ENCODE measurements around the gene RERE. TPM values are rescaled to one million over a fixed set of nuclear protein-coding genes. Genes with fewer than 3 reads are reported as not detected.

The RERE gene
- total and polyA plus RNA-seq, 7 donors, result 19.2 to 148 (median 90.6) TPM

- WGBS, 2 donors, result 72 to 87% methylated on average over 16 of the region's 16 CpGs
- H3K9me3 ChIP-seq, result no peaks in the 10 kb centered on the region
- H3K27ac ChIP-seq, result no peak overlapping the region
- intact Hi-C loops (cut with DNase I), result no loop called here
- TF ChIP-seq EP300 (IDR thresholded peaks at IDR 0.05) (no peak), POLR2AphosphoS5 (IDR thresholded peaks at IDR 0.05) (no peak), CTCF (IDR thresholded peaks at IDR 0.05) (no peak), POLR2A (IDR thresholded peaks at IDR 0.05) (no peak)
- peaks cover 0 to 33% (median 0%) of the 10 kb centered on the region in 4 donors for H3K36me3 ChIP-seq
- no peak overlapping the region for H3K4me3 ChIP-seq
- DNase-seq, result no peak
- no peaks in the 10 kb centered on the region for H3K4me1 ChIP-seq
- H3K27me3 ChIP-seq, result no peaks in the 10 kb centered on the region
These were observed 484.0 kb downstream of the RERE start for GRCh38 chr1:8333246-8333987.

DNA sequence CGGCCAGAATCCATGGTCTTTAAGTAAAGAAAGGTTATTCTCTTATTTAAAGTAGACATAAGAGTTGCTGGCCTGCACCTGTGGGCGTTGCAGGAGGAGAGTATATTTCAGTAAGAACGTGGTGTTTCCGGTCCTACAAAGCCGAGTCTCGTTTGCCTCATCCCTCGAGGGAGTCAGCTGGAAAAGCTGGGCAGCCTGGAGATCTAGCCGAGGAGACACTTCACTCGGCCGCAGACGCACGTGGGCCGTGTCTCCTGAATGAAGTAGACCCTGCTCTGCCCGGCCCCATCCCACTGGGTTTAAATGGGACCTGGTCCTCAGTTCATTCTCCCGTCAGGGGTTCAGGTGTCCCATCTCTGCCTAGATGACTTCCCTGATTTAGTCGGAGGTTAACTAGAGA lies 484.6 kb downstream of the RERE start:
- H3K27ac ChIP-seq, result no peak overlapping the region
- H3K36me3 ChIP-seq, result peaks cover 0 to 28% (median 0%) of the 10 kb centered on the region in 4 donors
- no peaks in the 10 kb centered on the region for H3K27me3 ChIP-seq
- DNase-seq, result no peak
- no peak overlapping the region for H3K4me3 ChIP-seq
- intact Hi-C loops (cut with DNase I), result no loop called here
- 89 to 93% methylated on average over 16 of the region's 16 CpGs for WGBS, 2 donors
- TF ChIP-seq CTCF (IDR thresholded peaks at IDR 0.05), result no peak
- TF ChIP-seq POLR2A (IDR thresholded peaks at IDR 0.05), result no peak
- no peak for TF ChIP-seq EP300 (IDR thresholded peaks at IDR 0.05)
- TF ChIP-seq POLR2AphosphoS5 (IDR thresholded peaks at IDR 0.05), result no peak
- no peaks in the 10 kb centered on the region for H3K4me1 ChIP-seq
- H3K9me3 ChIP-seq, result no peaks in the 10 kb centered on the region

- H3K4me1 ChIP-seq, result no peaks in the 10 kb centered on the region
- H3K27ac ChIP-seq, result no peak overlapping the region
- TF ChIP-seq POLR2AphosphoS5 (IDR thresholded peaks at IDR 0.05) (no peak), CTCF (IDR thresholded peaks at IDR 0.05) (no peak), POLR2A (IDR thresholded peaks at IDR 0.05) (no peak), EP300 (IDR thresholded peaks at IDR 0.05) (no peak)
- H3K9me3 ChIP-seq, result no peaks in the 10 kb centered on the region
- peaks cover 0 to 42% (median 4%) of the 10 kb centered on the region in 4 donors for H3K36me3 ChIP-seq
- H3K4me3 ChIP-seq, result no peak overlapping the region
- 91 to 95% methylated on average over 47 of the region's 47 CpGs for WGBS, 2 donors
- no peak for DNase-seq
- H3K27me3 ChIP-seq, result no peaks in the 10 kb centered on the region
- intact Hi-C loops (cut with DNase I), result no loop called here
These were observed 486.9 kb downstream of the RERE start for GRCh38 chr1:8330271-8331125.

DNA sequence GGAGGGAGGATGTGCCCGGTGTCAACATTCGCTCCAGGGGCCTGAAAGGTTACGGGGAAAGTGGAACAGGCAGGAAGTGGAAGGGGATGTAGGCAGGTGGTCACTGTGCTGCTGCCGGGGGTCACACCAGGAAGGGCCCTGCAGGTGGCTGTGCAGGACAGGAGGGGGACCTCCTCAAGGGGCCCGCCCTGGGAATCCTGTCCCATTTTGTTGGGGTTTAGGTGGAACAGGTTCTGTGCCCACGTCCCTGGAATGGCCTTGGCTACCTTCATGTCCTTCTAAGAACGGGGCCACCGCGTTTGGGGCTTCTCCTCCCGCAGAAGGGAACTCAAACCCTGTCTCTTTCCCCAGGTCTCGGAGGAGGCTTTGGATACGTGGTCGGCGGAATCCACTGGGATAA lies 487.6 kb downstream of the RERE start:
- no peak overlapping the region for H3K4me3 ChIP-seq
- no peak for DNase-seq
- no peak overlapping the region for H3K27ac ChIP-seq
- intact Hi-C loops (cut with DNase I), result no loop called here
- TF ChIP-seq POLR2AphosphoS5 (IDR thresholded peaks at IDR 0.05), result no peak
- no peak for TF ChIP-seq EP300 (IDR thresholded peaks at IDR 0.05)
- no peak for TF ChIP-seq POLR2A (IDR thresholded peaks at IDR 0.05)
- TF ChIP-seq CTCF (IDR thresholded peaks at IDR 0.05), result no peak
- H3K27me3 ChIP-seq, result no peaks in the 10 kb centered on the region
- H3K4me1 ChIP-seq, result no peaks in the 10 kb centered on the region
- 83 to 89% methylated on average over 14 of the region's 14 CpGs for WGBS, 2 donors
- peaks cover 0 to 39% (median 4%) of the 10 kb centered on the region in 4 donors for H3K36me3 ChIP-seq
- H3K9me3 ChIP-seq, result no peaks in the 10 kb centered on the region
